Heart right ventricle (tissue), 16 donors: ENCODE results near the gene LCP1. TPM values are rescaled to one million over a fixed set of nuclear protein-coding genes. Genes with fewer than 3 reads are reported as not detected.
"Not testable (repeated sequence)": the region's sequence is repeated elsewhere in the genome, so short reads cannot be mapped to it uniquely, and the experiment has no call there.

Source experiments
- ATAC-seq, 8 donors: fragments of 200-7000 bp; cut with Tn5 transposase; one replicate each; pipeline ENCODE4 v1.9.1; 2020; ENCODE audit warnings: mild to moderate bottlenecking in 8 of 8, moderate library complexity in 8 of 8, moderate number of reproducible peaks in 1 of 8
- DNase-seq, 2 donors: peaks; one replicate each; pipeline ENCODE4 v3.0.0-alpha.2; 2020
- H3K27ac ChIP-seq, 10 donors: fragments of 200-600 bp; sonication (generic) in 2 of 10; one replicate each; pipeline versions ENCODE4 v1.5.0 to v1.8.0; 2020 to 2022; ENCODE audit warnings: mild to moderate bottlenecking in 3 of 10
- H3K27me3 ChIP-seq, 7 donors: fragments of 200-600 bp; one replicate each; pipeline ENCODE4 v1.8.0; 2021 to 2022; ENCODE audit warnings: mild to moderate bottlenecking in 2 of 7
- H3K36me3 ChIP-seq, 9 donors: fragments of 200-600 bp; sonication (generic) in 1 of 9; one replicate each; pipeline versions ENCODE4 v1.5.0 to v1.8.0; 2020 to 2022; ENCODE audit warnings: mild to moderate bottlenecking in 2 of 9
- H3K4me1 ChIP-seq, 9 donors: fragments of 200-600 bp; sonication (generic) in 1 of 9; one replicate each; pipeline versions ENCODE4 v1.5.0 to v1.8.0; 2020 to 2022; ENCODE audit warnings: mild to moderate bottlenecking in 4 of 9
- H3K4me3 ChIP-seq, 10 donors: fragments of 200-600 bp; sonication (generic) in 2 of 10; one replicate each; pipeline versions ENCODE4 v1.5.0 to v1.8.0; 2020 to 2022; ENCODE audit warnings: mild to moderate bottlenecking in 7 of 10, moderate library complexity in 2 of 10
- H3K9me3 ChIP-seq, 11 donors: fragments of 200-600 bp in 10 of 11; sonication (generic) in 2 of 11; one replicate each; pipeline versions ENCODE4 v1.5.0 to v1.8.0; 2013 to 2022; ENCODE audit warnings: mild to moderate bottlenecking in 2 of 11, control low read depth in 1 of 11, moderate library complexity in 1 of 11
- CTCF ChIP-seq, 9 donors: fragments of 200-600 bp; sonication (generic) in 2 of 9; IDR thresholded peaks; one replicate each; pipeline versions ENCODE4 v1.5.0 to v1.8.0; 2021 to 2022; ENCODE audit warnings: antibody characterized with exemption in 9 of 9, mild to moderate bottlenecking in 5 of 9, moderate library complexity in 1 of 9
- WGBS, 2 donors: extraction: QIAGEN DNeasy Blood & Tissue Kit; methylation state at CpG; one replicate each; pipeline ENCODE4 v1.1.7; 2013; ENCODE audit warnings: inconsistent platforms in 1 of 2; 5-methylcytosine and 5-hydroxymethylcytosine counted together
- intact Hi-C, 10 donors: fragments of 100-400 bp; cut with DNase I; formaldehyde crosslinking; loops; one replicate each; pipeline versions ENCODE4 v1.11.1 to v1.14.2; 2022
- polyA plus RNA-seq, 2 donors: library from polyadenylated mRNA; stranded (reverse); fragments of 200-250 nt; gene quantifications; one replicate each; pipeline ENCODE4 v1.2.3, GENCODE V29; 2013
- total RNA-seq, 10 donors: library from RNA; stranded (reverse); fragmentation: NEBNext Ultra II Directional in 3 of 10; extraction: Animal tissue kit (Norgen Biotek cat#: 25700) in 3 of 10; gene quantifications; one replicate each; pipeline versions ENCODE4 v1.2.1 to v1.2.4, GENCODE V29; 2021 to 2023
- donor health status: Arrhythmogenic right ventricular cardiomyopathy.
- donor health status: ischemic (EF 13 %, LVEDD 7.1; RV severe dilation, severe dysfunction).
- donor health status: healthy with polysubstance abuse.
- donor health status: DM: no; HTN: yes; CAD: no.
- donor health status: DM: no; HTN: no; CAD: no.
- donor health status: ischemic (EF 25% LVEDD 6.9; RV normal size, moderate dysfunction).
- donor health status: ischemic (EF 25% LVEDD 5.7; RV mildly dilated, moderate dysfunction).
- donor health status: healthy.
- donor health status: DM: yes; HTN: yes; CAD: no.
- donor health status: Ischemic cardiomyopathy.
- donor health status: ischemic (EF 35%, LVEDD 5.7; RV mildly dilated, moderate dysfunction).
- donor health status: nonischemic (EF 11% LVEDD 7.7; RV severe dilation, severe dysfunction).
- donor health status: DM: yes; HTN: yes; CAD: no.
- donor health status: PGD.
- donor health status: ischemic (EF 29% LVEDD 5.4; RV normal size, mild dysfunction).
- donor health status: nonischemic (EF 23%, LVEDD 6.1; RV moderate dilation, normal function).

The LCP1 gene
- total and polyA plus RNA-seq, 12 donors, result 3.2 to 127 (median 8.6) TPM

- no peak for TF ChIP-seq CTCF (IDR thresholded peaks at IDR 0.05)
- H3K36me3 ChIP-seq, result peaks cover 0 to 9% (median 0%) of the 10 kb centered on the region in 9 donors
- DNase-seq (no peak), ATAC-seq (no peak)
- H3K27me3 ChIP-seq, result peaks cover 0 to 7% (median 0%) of the 10 kb centered on the region in 7 donors
- intact Hi-C loops, result loop anchor here in 2 of 10 donors (10.0 kb wide), 2 partner anchors 149 to 651 kb away; no protein-coding TSS in a partner anchor
- peak overlapping the region in 1 of 10 donors; percentile 26 for H3K27ac ChIP-seq
- WGBS, 2 donors, result 62 to 64% methylated on average over 5 of the region's 5 CpGs
- H3K4me3 ChIP-seq, result no peak overlapping the region
- H3K4me1 ChIP-seq, result peaks cover 0 to 79% (median 4%) of the 10 kb centered on the region in 9 donors
- H3K9me3 ChIP-seq, result no peaks in the 10 kb centered on the region
Measured at GRCh38 chr13:46165485-46166223, 16.3 kb downstream of the LCP1 start.

- no peak for ATAC-seq
- peaks cover 0 to 79% (median 0%) of the 10 kb centered on the region in 9 donors for H3K4me1 ChIP-seq
- intact Hi-C loops, result loop anchor here in 3 of 10 donors (5.0 to 10.0 kb wide), 3 partner anchors 150 to 652 kb away; no protein-coding TSS in a partner anchor
Measured at GRCh38 chr13:46164661-46165060, 17.3 kb downstream of the LCP1 start.

GRCh38 chr13:46162741-46163140 is 19.2 kb downstream of the LCP1 start:
- not testable (repeated sequence) for ATAC-seq

More at GRCh38 chr13:46164661-46165060, 17.3 kb downstream of the LCP1 start:
- DNase-seq, result no peak
- no peak for TF ChIP-seq CTCF (IDR thresholded peaks at IDR 0.05)
- peaks cover 0 to 5% (median 0%) of the 10 kb centered on the region in 9 donors for H3K36me3 ChIP-seq
- H3K27ac ChIP-seq, result no peak overlapping the region
- H3K4me3 ChIP-seq, result no peak overlapping the region
- H3K9me3 ChIP-seq, result no peaks in the 10 kb centered on the region
- peaks cover 0 to 7% (median 0%) of the 10 kb centered on the region in 7 donors for H3K27me3 ChIP-seq

GRCh38 chr13:46160471-46161066 is 21.4 kb downstream of the LCP1 start:
- intact Hi-C loops, result loop anchor here in 3 of 10 donors (5.0 to 10.0 kb wide), 3 partner anchors 154 to 648 kb away; no protein-coding TSS in a partner anchor
- peak in 6 of 8 donors; percentile 39 to 61 (median 49) for ATAC-seq
- DNase-seq, result peak in 1 of 2 donors; percentile 31
- Histone ChIP-seq H3K27ac (peak overlapping the region in 1 of 10 donors; percentile 33), H3K9me3 (no peaks in the 10 kb centered on the region), H3K27me3 (peaks cover 0 to 7% (median 0%) of the 10 kb centered on the region in 7 donors), H3K4me1 (peaks cover 0 to 39% (median 0%) of the 10 kb centered on the region in 9 donors), H3K36me3 (peaks cover 0 to 43% (median 0%) of the 10 kb centered on the region in 9 donors), H3K4me3 (no peak overlapping the region)
- WGBS, 2 donors, result 26% methylated on average over 4 of the region's 4 CpGs
- peak; percentile 53 to 86 (median 79) for TF ChIP-seq CTCF (IDR thresholded peaks at IDR 0.05)

More at GRCh38 chr13:46162741-46163140, 19.2 kb downstream of the LCP1 start:
- peaks cover 0 to 60% (median 0%) of the 10 kb centered on the region in 9 donors for H3K4me1 ChIP-seq
- WGBS, 2 donors, result 95 to 98% methylated on average over 29 to 36 of the region's 36 CpGs
- not testable (repeated sequence) for H3K4me3 ChIP-seq, H3K27ac ChIP-seq, H3K27me3 ChIP-seq, DNase-seq, H3K9me3 ChIP-seq
- peaks cover 0 to 21% (median 0%) of the 10 kb centered on the region in 9 donors for H3K36me3 ChIP-seq
- intact Hi-C loops, result loop anchor here in 3 of 10 donors (5.0 to 10.0 kb wide), 3 partner anchors 152 to 650 kb away; no protein-coding TSS in a partner anchor
